ENCODE results near the gene MRPL38.

DNA sequence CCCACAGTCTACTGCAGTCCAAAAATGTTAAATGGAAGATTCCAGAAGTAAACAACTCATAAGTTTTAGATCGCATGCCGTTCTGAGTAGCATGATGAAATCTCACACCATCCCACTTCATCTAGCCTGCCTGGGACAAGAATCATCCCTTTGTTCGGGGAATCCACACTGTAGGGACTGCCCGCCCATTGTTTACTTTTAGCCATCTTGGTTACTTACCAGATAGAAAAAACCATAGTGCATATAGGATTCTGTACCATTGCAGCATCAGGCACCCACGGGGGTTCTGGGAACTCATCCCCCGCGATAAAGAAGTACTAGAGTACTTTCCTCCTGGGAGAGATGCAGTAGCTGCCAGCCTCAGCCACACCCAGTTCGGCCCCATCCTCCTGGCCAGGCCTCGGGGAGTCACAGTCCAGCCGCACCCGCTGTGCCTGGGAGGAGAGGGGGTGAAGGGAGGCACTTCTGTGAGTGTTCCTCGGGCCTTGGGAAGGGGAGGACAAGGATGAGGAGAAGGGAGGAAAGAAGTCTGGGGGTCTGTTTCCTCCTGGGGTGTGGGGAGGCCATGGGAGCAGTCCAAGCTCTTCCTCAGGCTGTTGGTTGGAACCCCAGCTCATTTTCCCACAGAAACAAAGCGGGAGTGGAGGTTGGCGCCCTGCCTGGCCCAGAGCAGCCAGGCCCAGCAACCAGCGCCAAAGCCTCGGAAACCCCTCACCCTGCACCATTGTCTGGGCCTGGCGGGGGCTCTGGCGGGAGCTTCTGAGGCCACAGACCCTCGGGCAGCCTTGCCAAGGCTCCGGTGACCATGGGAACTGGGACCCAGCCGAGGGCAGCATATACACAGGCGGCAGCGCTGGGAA, 35.2 kb downstream of the MRPL38 start:
- TF ChIP-seq POLR2A (IDR thresholded peaks at IDR 0.05) = no peak
- TF ChIP-seq, protein P1, sequence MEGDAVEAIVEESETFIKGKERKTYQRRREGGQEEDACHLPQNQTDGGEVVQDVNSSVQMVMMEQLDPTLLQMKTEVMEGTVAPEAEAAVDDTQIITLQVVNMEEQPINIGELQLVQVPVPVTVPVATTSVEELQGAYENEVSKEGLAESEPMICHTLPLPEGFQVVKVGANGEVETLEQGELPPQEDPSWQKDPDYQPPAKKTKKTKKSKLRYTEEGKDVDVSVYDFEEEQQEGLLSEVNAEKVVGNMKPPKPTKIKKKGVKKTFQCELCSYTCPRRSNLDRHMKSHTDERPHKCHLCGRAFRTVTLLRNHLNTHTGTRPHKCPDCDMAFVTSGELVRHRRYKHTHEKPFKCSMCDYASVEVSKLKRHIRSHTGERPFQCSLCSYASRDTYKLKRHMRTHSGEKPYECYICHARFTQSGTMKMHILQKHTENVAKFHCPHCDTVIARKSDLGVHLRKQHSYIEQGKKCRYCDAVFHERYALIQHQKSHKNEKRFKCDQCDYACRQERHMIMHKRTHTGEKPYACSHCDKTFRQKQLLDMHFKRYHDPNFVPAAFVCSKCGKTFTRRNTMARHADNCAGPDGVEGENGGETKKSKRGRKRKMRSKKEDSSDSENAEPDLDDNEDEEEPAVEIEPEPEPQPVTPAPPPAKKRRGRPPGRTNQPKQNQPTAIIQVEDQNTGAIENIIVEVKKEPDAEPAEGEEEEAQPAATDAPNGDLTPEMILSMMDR (IDR thresholded peaks at IDR 0.05) = no peak
